HG02623 (cell line): Measurements from ENCODE around the gene SECISBP2L.

Experiments used
- ATAC-seq: cut with Tn5 transposase; IDR thresholded peaks from one replicate; pipeline ENCODE4 v1.9.1; 2021; ENCODE audit warnings: moderate library complexity; ENCODE audit not compliant: unreplicated experiment

The SECISBP2L gene

GRCh38 chr15:49059491-49059890 lies 13.2 kb upstream of the SECISBP2L start:
- ATAC-seq = no peak

- ATAC-seq = no peak
Observed at GRCh38 chr15:49058559-49058958, 12.3 kb upstream of the SECISBP2L start.

DNA sequence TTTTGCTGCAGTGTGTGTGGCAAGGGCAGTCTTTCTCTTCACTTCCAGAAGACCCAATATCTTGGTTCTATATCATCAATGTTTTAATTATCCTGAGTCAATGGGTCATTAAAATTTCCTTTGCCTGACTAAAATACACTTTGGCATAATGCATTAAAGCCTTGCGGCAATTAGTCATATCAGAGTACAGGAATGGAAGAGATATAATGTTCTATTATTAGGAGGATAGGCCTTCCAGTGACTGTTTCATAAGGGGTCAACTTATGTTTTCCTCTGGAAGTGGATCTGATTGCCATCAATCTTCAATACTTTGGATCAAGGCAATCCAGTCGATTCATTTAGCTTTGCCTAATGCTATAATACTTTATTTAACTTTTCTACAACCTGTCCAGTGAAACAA lies 9.4 kb upstream of the SECISBP2L start:
- no peak for ATAC-seq

DNA sequence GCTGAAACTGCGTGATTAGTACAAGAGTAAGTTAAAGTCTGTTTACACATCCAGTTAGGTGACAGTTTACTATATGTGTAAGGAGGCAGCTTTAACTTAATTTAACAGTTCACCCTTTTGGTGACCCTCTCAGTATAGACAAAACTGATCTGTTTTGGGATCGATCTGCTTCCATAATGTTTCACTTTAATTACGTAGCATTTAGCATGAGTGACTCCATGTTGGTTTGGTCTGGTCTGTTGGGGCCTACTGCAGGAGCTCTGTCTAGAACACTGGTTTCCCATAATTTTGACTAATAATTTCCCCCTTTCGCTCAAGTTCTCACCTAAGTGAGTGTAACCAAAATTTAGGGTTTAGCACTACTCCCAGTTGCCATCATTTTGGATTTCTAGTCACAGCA lies 6.4 kb upstream of the SECISBP2L start:
- no peak for ATAC-seq

DNA sequence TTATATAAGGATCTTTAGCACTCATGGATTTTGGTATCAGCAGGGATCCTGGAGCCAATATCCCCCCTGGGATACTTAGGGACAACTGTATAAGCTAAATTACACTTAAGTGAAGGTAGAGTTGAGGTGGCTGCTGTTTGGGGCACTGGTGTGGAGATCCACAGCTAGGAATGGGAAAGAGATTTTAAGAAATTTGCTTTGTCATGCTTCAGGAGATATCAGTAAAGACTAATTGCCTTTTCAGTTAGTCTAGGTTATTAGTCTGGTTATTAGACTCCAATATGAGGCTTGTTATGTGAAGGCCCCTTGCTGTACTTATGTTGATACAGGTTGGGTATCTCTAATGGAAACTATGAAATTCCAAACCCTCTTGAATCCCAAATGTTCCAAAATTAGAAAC lies 1.2 kb upstream of the SECISBP2L start:
- ATAC-seq = no peak

GRCh38 chr15:49045751-49046219 lies 461 bp downstream of the SECISBP2L start:
- peak; percentile 27 for ATAC-seq

DNA sequence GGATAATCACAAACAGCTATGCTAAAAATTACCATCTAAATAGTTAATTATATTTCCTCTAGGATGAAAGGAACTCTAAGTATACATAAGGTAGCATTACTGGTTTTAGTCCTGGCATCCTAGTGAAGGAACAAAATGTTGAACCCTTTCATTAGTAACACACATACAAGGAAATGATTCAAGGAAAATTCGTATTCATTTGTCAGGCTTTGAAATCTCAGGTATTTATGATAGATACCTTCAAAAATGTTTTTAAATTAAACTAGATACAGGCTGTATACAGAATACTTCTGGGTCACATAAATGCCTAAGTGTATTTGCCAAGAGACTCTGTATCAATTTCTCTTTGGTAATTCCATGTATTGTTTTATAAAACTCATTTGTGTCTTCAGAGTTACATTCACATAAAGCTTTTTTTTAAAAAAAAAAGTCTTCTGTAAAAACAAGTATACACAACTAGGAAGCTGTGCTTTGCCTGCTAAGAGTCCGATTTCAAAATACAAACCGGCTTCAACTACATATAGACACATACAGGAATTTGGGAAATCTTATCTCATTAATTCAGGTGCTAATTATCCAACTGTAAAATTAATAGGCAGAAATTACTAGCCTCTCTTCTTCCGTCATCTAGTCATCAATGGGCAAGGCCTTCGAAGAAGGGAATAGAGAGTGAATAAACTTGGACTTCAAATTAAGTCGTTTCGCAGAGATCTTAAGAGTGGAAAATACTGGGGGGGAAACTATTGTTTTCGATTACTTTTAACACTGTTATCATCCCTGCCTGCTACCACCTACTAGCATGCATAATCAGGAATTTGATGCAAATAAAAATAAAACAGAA lies 1.3 kb downstream of the SECISBP2L start:
- ATAC-seq = no peak

GRCh38 chr15:49044002-49044401 lies 2.2 kb downstream of the SECISBP2L start:
- no peak for ATAC-seq

GRCh38 chr15:49042165-49042564 lies 4.1 kb downstream of the SECISBP2L start:
- ATAC-seq = no peak

- no peak for ATAC-seq
Observed at GRCh38 chr15:49041426-49041825, 4.8 kb downstream of the SECISBP2L start.

DNA sequence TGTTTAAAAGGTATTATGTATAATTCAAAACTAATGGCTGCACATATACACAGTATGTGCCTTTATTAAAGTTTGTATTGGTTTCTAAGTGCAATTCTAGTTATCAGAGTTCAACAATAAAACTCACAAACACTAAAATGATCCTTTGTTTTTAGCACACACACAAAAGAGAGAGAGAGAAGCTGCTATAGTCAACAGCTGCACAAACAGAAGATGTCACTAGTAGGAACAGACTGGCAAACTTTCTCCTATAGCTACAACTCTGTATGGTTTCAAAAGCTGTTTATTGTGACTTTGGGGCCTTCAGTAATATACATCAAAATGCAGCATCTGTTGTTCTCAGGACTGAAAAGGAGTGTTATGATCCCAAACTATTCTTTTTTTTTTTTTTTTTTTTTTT lies 6.1 kb downstream of the SECISBP2L start:
- ATAC-seq = no peak

GRCh38 chr15:49038382-49038781 lies 7.9 kb downstream of the SECISBP2L start:
- no peak for ATAC-seq

GRCh38 chr15:49037546-49037940 lies 8.7 kb downstream of the SECISBP2L start:
- no peak for ATAC-seq

- ATAC-seq = no peak
Observed at GRCh38 chr15:49036650-49037545, 9.3 kb downstream of the SECISBP2L start.

DNA sequence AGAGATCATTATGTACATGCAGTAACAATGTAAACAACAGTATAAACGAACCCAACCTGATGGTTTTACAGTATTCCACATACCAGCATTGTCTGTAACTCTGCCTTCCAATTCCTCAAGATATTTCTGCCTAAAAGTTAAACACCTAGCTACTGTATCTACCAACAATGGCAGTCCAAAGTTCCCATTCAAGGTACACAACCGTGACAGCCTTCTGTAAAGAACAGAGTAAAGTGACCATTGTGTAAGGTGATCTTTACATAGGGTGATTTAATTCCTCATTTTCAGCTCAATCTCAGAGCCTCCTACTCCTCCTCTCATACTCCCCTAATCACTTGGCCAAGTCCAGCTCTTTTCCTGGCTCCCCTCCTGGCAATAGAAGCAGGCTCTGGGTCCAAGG lies 10.4 kb downstream of the SECISBP2L start:
- no peak for ATAC-seq

GRCh38 chr15:49032601-49033145 lies 13.6 kb downstream of the SECISBP2L start:
- no peak for ATAC-seq

- ATAC-seq = no peak
Observed at GRCh38 chr15:49031804-49032203, 14.4 kb downstream of the SECISBP2L start.

DNA sequence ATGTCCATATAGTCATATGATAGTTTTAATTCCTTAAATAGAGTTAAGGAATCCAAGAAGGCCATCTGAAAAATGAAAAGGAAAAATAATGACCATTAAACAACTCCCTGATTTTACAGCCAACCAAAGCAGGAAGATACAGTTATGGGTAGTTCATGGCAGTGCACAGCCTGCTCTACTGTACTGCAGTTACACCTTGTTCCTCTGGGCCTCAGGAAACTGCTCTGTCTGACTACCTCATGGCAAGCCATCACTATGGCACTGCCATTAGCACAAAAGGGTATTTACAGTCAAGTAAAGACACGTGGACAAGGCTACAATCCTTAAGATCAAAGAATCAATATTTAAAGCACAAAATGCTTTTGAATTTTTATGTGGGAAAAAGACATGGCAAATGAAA lies 19.5 kb downstream of the SECISBP2L start:
- no peak for ATAC-seq

DNA sequence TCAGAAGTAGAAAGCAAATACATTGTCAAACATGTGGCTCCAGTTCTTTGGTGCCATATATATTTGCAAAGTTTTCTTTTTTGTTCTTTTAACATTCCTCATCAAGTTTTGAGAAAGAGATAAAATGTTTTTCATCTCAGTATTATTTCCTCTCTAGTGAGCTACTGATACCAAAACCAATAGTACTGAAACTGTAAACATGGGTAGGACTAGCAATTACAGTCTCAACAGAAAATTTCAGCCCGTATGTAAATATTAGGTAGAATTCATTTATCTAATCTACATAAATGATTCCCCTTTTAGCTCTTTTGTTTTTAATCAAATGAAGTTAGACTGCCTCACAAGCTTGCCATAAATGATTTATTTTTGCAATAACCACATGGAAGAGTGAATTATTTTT lies 21.4 kb downstream of the SECISBP2L start:
- peak; percentile 70 for ATAC-seq

GRCh38 chr15:49023354-49023753 lies 22.9 kb downstream of the SECISBP2L start:
- ATAC-seq = peak; percentile 48

DNA sequence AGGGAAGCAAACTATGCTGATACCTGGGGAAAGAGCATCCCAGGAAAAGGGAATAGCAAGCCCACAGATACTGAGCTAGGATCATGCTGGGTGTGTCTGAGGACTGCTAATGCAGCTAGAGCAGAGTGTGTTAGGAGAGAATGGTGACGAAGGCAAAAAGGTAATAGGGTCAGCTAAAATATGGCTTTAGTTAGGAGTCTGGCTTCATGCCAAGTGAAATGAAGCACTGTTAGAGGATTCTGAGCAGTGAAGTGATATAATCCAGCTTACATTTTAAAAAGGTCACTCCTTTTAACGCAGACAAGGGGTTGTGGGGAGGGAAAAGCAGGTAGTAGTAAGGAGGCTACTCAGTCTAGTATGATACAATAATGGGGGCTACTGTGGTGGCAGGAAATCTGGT lies 30.4 kb downstream of the SECISBP2L start:
- ATAC-seq = no peak

- no peak for ATAC-seq
Observed at GRCh38 chr15:48999314-48999713, 46.9 kb downstream of the SECISBP2L start.
